Spleen (tissue), 11 donors: ENCODE data around the gene TMEM183A. TPM values are rescaled to one million over a fixed set of nuclear protein-coding genes. Genes with fewer than 3 reads are reported as not detected.
A peak's percentile ranks its signal among the peaks of the same experiment; 100 is the strongest.

Experiments used
- DNase-seq: peaks from one replicate; pipeline ENCODE4 v3.0.0-alpha.2; 2020
- H3K27ac ChIP-seq, 8 donors: fragments of 200-600 bp; sonication (generic) in 7 of 8; 1 replicate in 4 of 8; 2 replicates in 4 of 8; pipeline versions ENCODE4 v1.5.0 to v1.8.0; 2016 to 2021; ENCODE audit warnings: inconsistent platforms in 4 of 8, mild to moderate bottlenecking in 4 of 8, moderate library complexity in 1 of 8
- H3K27me3 ChIP-seq, 7 donors: fragments of 200-600 bp; sonication (generic) in 6 of 7; replicated peaks in 1 of 7; 1 replicate in 4 of 7; 2 replicates in 3 of 7; pipeline versions ENCODE4 v1.5.0 to v1.8.0; 2016 to 2021; ENCODE audit warnings: inconsistent platforms in 3 of 7, mild to moderate bottlenecking in 1 of 7
- H3K36me3 ChIP-seq, 6 donors: fragments of 200-600 bp; sonication (generic) in 5 of 6; 1 replicate in 4 of 6; 2 replicates in 2 of 6; pipeline versions ENCODE4 v1.5.0 to v1.8.0; 2016 to 2021; ENCODE audit warnings: inconsistent platforms in 2 of 6
- H3K4me1 ChIP-seq, 6 donors: fragments of 200-600 bp; sonication (generic) in 5 of 6; 1 replicate in 3 of 6; 2 replicates in 3 of 6; pipeline versions ENCODE4 v1.5.0 to v1.8.0; 2016 to 2021; ENCODE audit warnings: inconsistent platforms in 3 of 6
- H3K4me3 ChIP-seq, 8 donors: fragments of 200-600 bp; sonication (generic) in 7 of 8; 1 replicate in 4 of 8; 2 replicates in 4 of 8; pipeline versions ENCODE4 v1.5.0 to v1.8.0; 2016 to 2021; ENCODE audit warnings: inconsistent platforms in 4 of 8, mild to moderate bottlenecking in 4 of 8, moderate library complexity in 2 of 8
- H3K9me3 ChIP-seq, 8 donors: fragments of 200-600 bp; sonication (generic) in 7 of 8; 1 replicate in 4 of 8; 2 replicates in 4 of 8; pipeline versions ENCODE4 v1.5.0 to v1.8.0; 2016 to 2021; ENCODE audit warnings: inconsistent platforms in 4 of 8
- CTCF ChIP-seq, 11 experiments: fragments of 200-600 bp in 7 of 11; fragments of 450-650 bp in 4 of 11; sonication (generic) in 4 of 11; IDR thresholded peaks in 8 of 11; conservative IDR thresholded peaks in 3 of 11; 1 replicate in 7 of 11; 2 replicates in 4 of 11; pipeline versions ENCODE4 v1.4.0 to v1.8.0; 2016 to 2021; ENCODE audit warnings: antibody characterized with exemption in 11 of 11, inconsistent platforms in 4 of 11, mild to moderate bottlenecking in 1 of 11
- POLR2A ChIP-seq, 3 donors: fragments of 450-650 bp; IDR thresholded peaks; one replicate each; pipeline ENCODE4 v1.5.1; 2017; ENCODE audit warnings: antibody characterized with exemption in 3 of 3, mild to moderate bottlenecking in 1 of 3
- POLR2AphosphoS5 ChIP-seq, 3 donors: sonication (generic); formaldehyde crosslinking; IDR thresholded peaks; one replicate each; pipeline ENCODE4 v1.5.1; 2017; ENCODE audit warnings: antibody characterized with exemption in 3 of 3
- WGBS, 5 donors: extraction: QIAGEN DNeasy Blood & Tissue Kit in 3 of 5; methylation state at CpG; one replicate each; pipeline versions ENCODE4 v1.1.5 to v1.1.7; 2013 to 2018; 5-methylcytosine and 5-hydroxymethylcytosine counted together
- intact Hi-C: fragments of 100-400 bp; cut with DNase I; formaldehyde crosslinking; loops from one replicate; pipeline ENCODE4 v1.15.0; 2023; ENCODE audit warnings: low total_unique reads
- polyA plus RNA-seq, 3 donors: library from polyadenylated mRNA; stranded (reverse); fragments of 200-250 nt; gene quantifications; one replicate each; pipeline ENCODE4 v1.2.1, GENCODE V29; 2013
- total RNA-seq, 7 donors: library from RNA; depleted of rRNA in 3 of 7; stranded (reverse); fragments of >200 nt in 3 of 7; fragmentation: NEBNext Ultra II Directional in 4 of 7; extraction: Animal tissue kit (Norgen Biotek cat#: 25700) in 4 of 7; gene quantifications; one replicate each; pipeline versions ENCODE4 v1.1.0 to v1.2.1, GENCODE V29; 2016 to 2021
- donor health status: healthy with polysubstance abuse.
- donor health status: DM: no; HTN: no; CAD: no; lungs with moderate emphysema.
- donor health status: DM: no; HTN: no; CAD: no.
- donor health status: Bipolar disorder and iron deficiency.
- donor health status: healthy.
- donor health status: DM: no; HTN: no; CAD: no.
- donor health status: DM: yes; HTN: yes; CAD: no.

TMEM183A gene
- total and polyA plus RNA-seq, 10 donors: 30.3 to 61.9 (median 52.4) TPM

GRCh38 chr1:203065986-203066385, 58.8 kb downstream of the TMEM183A start:
- 53 to 90% (median 64%) methylated on average over 2 of the region's 2 CpGs for WGBS, 5 donors
- intact Hi-C loops: no loop called here
- DNase-seq: peak; percentile 1

DNA sequence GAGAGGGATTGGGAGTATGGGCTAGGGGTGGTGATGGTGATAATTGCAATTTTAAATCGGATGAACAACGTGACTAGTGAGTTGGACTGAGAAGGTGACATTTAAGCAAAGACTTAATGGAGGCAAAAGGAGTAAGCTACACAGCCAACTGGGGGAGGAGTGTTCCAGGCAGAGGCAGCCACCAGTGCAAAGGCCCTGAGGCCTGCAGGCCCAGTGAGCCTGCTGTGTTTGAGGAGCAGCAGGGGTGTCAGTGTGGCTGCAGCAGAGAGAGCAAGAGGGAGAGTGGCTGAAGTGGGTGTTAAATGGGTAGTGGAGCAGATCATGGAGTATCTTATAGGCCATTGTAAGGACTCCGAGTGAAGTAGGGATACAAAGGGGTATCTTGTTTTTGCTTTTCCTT, 59.8 kb downstream of the TMEM183A start:
- no peak for TF ChIP-seq POLR2A (IDR thresholded peaks at IDR 0.05)
- no peak for TF ChIP-seq CTCF (IDR thresholded peaks at IDR 0.05 in 8 of 11, conservative IDR thresholded peaks at IDR 0.05 in 3 of 11)
- TF ChIP-seq POLR2AphosphoS5 (IDR thresholded peaks at IDR 0.05): no peak
- no peak overlapping the region for H3K4me3 ChIP-seq
- H3K27me3 ChIP-seq: peaks cover 0 to 19% (median 0%) of the 10 kb centered on the region in 7 donors
- intact Hi-C loops: no loop called here
- no peak for DNase-seq
- peaks cover 7 to 58% (median 22%) of the 10 kb centered on the region in 6 donors for H3K4me1 ChIP-seq
- no peak overlapping the region for H3K27ac ChIP-seq
- no peaks in the 10 kb centered on the region for H3K9me3 ChIP-seq
- 86 to 97% (median 95%) methylated on average over 3 of the region's 3 CpGs for WGBS, 5 donors
- H3K36me3 ChIP-seq: no peaks in the 10 kb centered on the region

More at GRCh38 chr1:203065986-203066385, 58.8 kb downstream of the TMEM183A start:
- no peak for TF ChIP-seq POLR2AphosphoS5 (IDR thresholded peaks at IDR 0.05)
- no peak for TF ChIP-seq CTCF (IDR thresholded peaks at IDR 0.05 in 8 of 11, conservative IDR thresholded peaks at IDR 0.05 in 3 of 11)
- no peak for TF ChIP-seq POLR2A (IDR thresholded peaks at IDR 0.05)
- Histone ChIP-seq H3K9me3 (no peaks in the 10 kb centered on the region), H3K36me3 (no peaks in the 10 kb centered on the region), H3K27ac (peak overlapping the region in 1 of 8 donors; percentile 11), H3K27me3 (peaks cover 0 to 19% (median 0%) of the 10 kb centered on the region in 7 donors), H3K4me1 (peaks cover 7 to 58% (median 22%) of the 10 kb centered on the region in 6 donors), H3K4me3 (no peak overlapping the region)

- DNase-seq: no peak
- TF ChIP-seq POLR2A (IDR thresholded peaks at IDR 0.05) (no peak), CTCF (IDR thresholded peaks at IDR 0.05 in 8 of 11, conservative IDR thresholded peaks at IDR 0.05 in 3 of 11) (no peak), POLR2AphosphoS5 (IDR thresholded peaks at IDR 0.05) (no peak)
- H3K27ac ChIP-seq: peak overlapping the region in 7 of 8 donors; percentile 48 to 70 (median 60)
- H3K4me1 ChIP-seq: peaks cover 7 to 44% (median 23%) of the 10 kb centered on the region in 6 donors
- no peaks in the 10 kb centered on the region for H3K36me3 ChIP-seq
- 15 to 28% (median 23%) methylated on average over 4 of the region's 4 CpGs for WGBS, 5 donors
- no peak overlapping the region for H3K4me3 ChIP-seq
- no peaks in the 10 kb centered on the region for H3K9me3 ChIP-seq
- intact Hi-C loops: no loop called here
- H3K27me3 ChIP-seq: peaks cover 0 to 17% (median 0%) of the 10 kb centered on the region in 7 donors
These were observed 62.0 kb downstream of the TMEM183A start for GRCh38 chr1:203069030-203069747.

DNA sequence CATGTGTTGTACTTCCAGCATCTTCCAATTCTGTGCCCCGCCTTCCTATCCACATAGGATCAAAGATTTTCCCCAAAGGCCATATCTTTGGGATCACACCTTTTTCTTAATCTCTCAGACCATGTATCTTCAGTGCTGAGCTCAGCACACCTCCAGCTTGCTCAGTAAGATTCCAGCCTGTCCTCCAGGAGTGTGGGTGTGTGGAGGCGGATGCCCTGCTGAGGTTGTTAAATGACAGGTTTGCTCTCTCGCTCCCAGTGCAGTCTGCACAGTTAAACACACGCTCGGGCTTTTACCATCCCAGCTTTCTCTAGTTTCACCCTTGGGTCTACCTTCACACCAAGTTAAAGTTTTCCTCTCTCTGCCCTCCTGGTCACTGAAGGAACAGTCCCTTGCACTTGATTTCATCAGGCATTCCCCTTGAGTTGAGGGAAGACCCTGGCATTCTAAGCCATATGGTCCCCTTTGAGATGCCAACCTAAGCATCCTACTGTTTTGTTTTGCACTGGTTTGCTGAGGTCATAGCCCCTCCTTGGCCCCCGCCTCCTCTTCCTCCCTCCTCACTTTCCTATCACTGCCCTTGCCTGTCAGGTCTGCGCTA, 64.9 kb downstream of the TMEM183A start:
- Histone ChIP-seq H3K4me3 (no peak overlapping the region), H3K4me1 (peaks cover 16 to 61% (median 47%) of the 10 kb centered on the region in 6 donors), H3K36me3 (no peaks in the 10 kb centered on the region), H3K27me3 (peaks cover 0 to 40% (median 9%) of the 10 kb centered on the region in 7 donors), H3K9me3 (no peaks in the 10 kb centered on the region), H3K27ac (no peak overlapping the region)
- TF ChIP-seq POLR2AphosphoS5 (IDR thresholded peaks at IDR 0.05) (no peak), CTCF (IDR thresholded peaks at IDR 0.05 in 8 of 11, conservative IDR thresholded peaks at IDR 0.05 in 3 of 11) (no peak), POLR2A (IDR thresholded peaks at IDR 0.05) (no peak)
- DNase-seq: no peak
- intact Hi-C loops: no loop called here
- 82 to 96% (median 91%) methylated on average over 7 of the region's 7 CpGs for WGBS, 5 donors
